Inflammatory macrophage treated with lipopolysaccharide for 1 hour (primary cell): ENCODE measurements around the gene APBA1.

ENCODE experiments used
- DNase-seq, 2 donors: peaks; one replicate each; pipeline ENCODE4 v3.0.0-alpha.2; 2020 to 2022

Gene APBA1

GRCh38 chr9:69671879-69672595, at the start of gene APBA1:
Gene APBA1, minus strand, starts transcription at chr9:69672371.
- peak in 1 of 2 donors; percentile 24 for DNase-seq

GRCh38 chr9:69719983-69720382, 47.8 kb upstream of the APBA1 start:
- no peak for DNase-seq

- DNase-seq, result no peak
Observed at GRCh38 chr9:69719367-69719766, 47.2 kb upstream of the APBA1 start.

- no peak for DNase-seq
Observed at GRCh38 chr9:69718218-69718617, 46.0 kb upstream of the APBA1 start.

GRCh38 chr9:69715825-69716224, 43.7 kb upstream of the APBA1 start:
- DNase-seq, result no peak

GRCh38 chr9:69715096-69715495, 42.9 kb upstream of the APBA1 start:
- no peak for DNase-seq

- DNase-seq, result no peak
Observed at GRCh38 chr9:69697475-69697874, 25.3 kb upstream of the APBA1 start.

- DNase-seq, result no peak
Observed at GRCh38 chr9:69696802-69697201, 24.6 kb upstream of the APBA1 start.

GRCh38 chr9:69689991-69690538, 17.9 kb upstream of the APBA1 start:
- no peak for DNase-seq

GRCh38 chr9:69683927-69684326, 11.8 kb upstream of the APBA1 start:
- DNase-seq, result no peak

- DNase-seq, result no peak
Observed at GRCh38 chr9:69678843-69679538, 6.8 kb upstream of the APBA1 start.

GRCh38 chr9:69677931-69678330, 5.8 kb upstream of the APBA1 start:
- no peak for DNase-seq

- DNase-seq, result no peak
Observed at GRCh38 chr9:69675563-69675962, 3.4 kb upstream of the APBA1 start.

- no peak for DNase-seq
Observed at GRCh38 chr9:69674716-69675438, 2.7 kb upstream of the APBA1 start.

GRCh38 chr9:69674112-69674685, 2.0 kb upstream of the APBA1 start:
- no peak for DNase-seq

GRCh38 chr9:69673311-69673640, 1.1 kb upstream of the APBA1 start:
- DNase-seq, result no peak

GRCh38 chr9:69672596-69673310, 582 bp upstream of the APBA1 start:
- peak; percentile 73 to 91 for DNase-seq

- DNase-seq, result peak; percentile 25 to 42
Observed at GRCh38 chr9:69671311-69671878, 776 bp downstream of the APBA1 start.

- DNase-seq, result no peak
Observed at GRCh38 chr9:69667306-69667705, 4.9 kb downstream of the APBA1 start.

GRCh38 chr9:69660304-69660703, 11.9 kb downstream of the APBA1 start:
- DNase-seq, result no peak

GRCh38 chr9:69658987-69659675, 13.0 kb downstream of the APBA1 start:
- no peak for DNase-seq

- no peak for DNase-seq
Observed at GRCh38 chr9:69657269-69657668, 14.9 kb downstream of the APBA1 start.
